PC-3 (cell line): Measurements from ENCODE around the gene ST7. TPM values are rescaled to one million over a fixed set of nuclear protein-coding genes. Genes with fewer than 3 reads are reported as not detected.
A peak's percentile ranks its signal among the peaks of the same experiment; 100 is the strongest.

ENCODE experiments used
- ATAC-seq: fragments of 200-7000 bp; cut with Tn5 transposase; 2 replicates; pipeline ENCODE4 v1.9.1; 2020; ENCODE audit warnings: mild to moderate bottlenecking, moderate library complexity
- BruUV-seq: library from RNA; stranded (reverse); fragments of 400-500 nt; replicated peaks from 2 replicates; lab custom pipeline; 2021; lab: Mats Ljungman, UMichigan
- CTCF ChIA-PET: fragments of 300-600 bp; sonication (Branson Sonifier 250); formaldehyde crosslinking; loops from one replicate; lab custom pipeline; 2022; ENCODE audit warnings: antibody characterized with exemption; lab: Charles Lee
- POLR2A ChIA-PET: fragments of 300-600 bp; sonication (Branson Sonifier 250); formaldehyde crosslinking; loops from one replicate; lab custom pipeline; 2022; ENCODE audit warnings: antibody characterized with exemption; ENCODE audit not compliant: unreplicated experiment; lab: Charles Lee
- DNase-seq: peaks from one replicate; pipeline ENCODE4 v3.0.0-alpha.2; 2015
- H2AFZ ChIP-seq: fragments of 300-600 bp; sonication (generic); 2 replicates; pipeline ENCODE4 v1.6.0; 2016; ENCODE audit warnings: antibody characterized with exemption, low read length
- H3F3A ChIP-seq: fragments of 300-600 bp; sonication (generic); one replicate; pipeline ENCODE4 v1.6.0; 2017; ENCODE audit warnings: antibody characterized with exemption, low read length, control low read depth, mild to moderate bottlenecking; ENCODE audit not compliant: unreplicated experiment
- H3K27ac ChIP-seq: fragments of 300-600 bp; sonication (generic); 2 replicates; pipeline ENCODE4 v1.5.1; 2016; ENCODE audit warnings: mild to moderate bottlenecking, low read length
- H3K27me3 ChIP-seq: fragments of 300-600 bp; sonication (generic); 2 replicates; pipeline ENCODE4 v1.6.1; 2016; ENCODE audit warnings: low read length, mixed read lengths
- H3K36me3 ChIP-seq: fragments of 300-600 bp; sonication (generic); 2 replicates; pipeline ENCODE4 v1.6.1; 2016; ENCODE audit warnings: low read depth, mixed run types, low read length, mixed read lengths
- H3K4me1 ChIP-seq: fragments of 300-600 bp; sonication (generic); 2 replicates; pipeline ENCODE4 v1.5.1; 2016; ENCODE audit warnings: low read length; ENCODE audit not compliant: insufficient read depth
- H3K4me2 ChIP-seq: fragments of 300-600 bp; sonication (generic); 2 replicates; pipeline ENCODE4 v1.6.0; 2016; ENCODE audit warnings: low read length
- H3K4me3 ChIP-seq: fragments of 300-600 bp; sonication (generic); 2 replicates; pipeline ENCODE4 v1.5.1; 2016; ENCODE audit warnings: mild to moderate bottlenecking, low read length, mixed read lengths
- H3K79me2 ChIP-seq: fragments of 300-600 bp; sonication (generic); 2 replicates; pipeline ENCODE4 v1.6.1; 2017; ENCODE audit warnings: low read length, mixed read lengths
- H3K9ac ChIP-seq: fragments of 300-600 bp; sonication (generic); 2 replicates; pipeline ENCODE4 v1.6.0; 2016; ENCODE audit warnings: mild to moderate bottlenecking, low read length
- H3K9me2 ChIP-seq: fragments of 300-600 bp; sonication (generic); replicated peaks from 2 replicates; pipeline ENCODE4 v1.6.1; 2016; ENCODE audit warnings: mixed run types, low read length, mixed read lengths
- H3K9me3 ChIP-seq: fragments of 300-600 bp; sonication (generic); 2 replicates; pipeline ENCODE4 v1.6.1; 2016; ENCODE audit warnings: low read length, mixed read lengths
- H4K20me1 ChIP-seq: fragments of 300-600 bp; sonication (generic); 2 replicates; pipeline ENCODE4 v1.6.1; 2016; ENCODE audit warnings: low read length, mixed read lengths
- CTCF ChIP-seq: fragments of 300-600 bp; sonication (generic); conservative IDR thresholded peaks from 2 replicates; pipeline ENCODE4 v1.5.1; 2017; ENCODE audit warnings: antibody characterized with exemption, low read depth, mild to moderate bottlenecking, low read length
- EZH2 ChIP-seq: fragments of 300-600 bp; sonication (generic); IDR thresholded peaks from one replicate; pipeline ENCODE4 v1.6.1; 2017; ENCODE audit warnings: antibody characterized with exemption, mild to moderate bottlenecking, low read length; ENCODE audit not compliant: unreplicated experiment
- EZH2phosphoT487 ChIP-seq: fragments of 300-600 bp; sonication (generic); IDR thresholded peaks from 2 replicates; pipeline ENCODE4 v1.6.1; 2018; ENCODE audit warnings: mild to moderate bottlenecking, antibody characterized with exemption, low read length, borderline replicate concordance
- intact Hi-C: fragments of 100-400 bp; cut with micrococcal nuclease; formaldehyde crosslinking; loops from 2 replicates; pipeline ENCODE4 v1.9.0; 2023
- total RNA-seq: library from RNA; depleted of rRNA; stranded (reverse); fragments of >200 nt; gene quantifications from 2 replicates; pipeline ENCODE4 v1.2.3, GENCODE V29; 2014

Gene ST7
- total RNA-seq, 1 experiment from 2014 or later = 19.7 TPM

DNA sequence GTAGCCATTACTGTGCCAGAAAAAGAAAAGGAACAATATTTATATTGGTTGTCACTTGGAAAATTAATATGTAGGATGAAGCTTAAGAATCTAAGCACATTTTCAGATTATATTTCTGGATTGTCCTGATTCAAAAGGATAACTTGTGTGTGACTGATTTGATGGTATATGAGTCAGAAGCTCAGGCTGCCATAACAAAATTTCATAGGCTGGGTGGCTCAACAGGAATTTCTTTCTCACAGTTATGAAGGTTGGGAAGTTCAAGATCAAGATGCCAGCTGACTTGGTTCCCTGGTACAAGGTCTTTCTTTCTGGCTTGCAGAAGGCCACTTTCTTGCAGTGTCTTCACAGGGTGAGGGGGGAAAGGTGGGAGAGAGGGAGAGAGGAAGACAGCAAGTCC lies 108.5 kb downstream of the ST7 start:
- no TSS peak for BruUV-seq
- intact Hi-C loops = no loop called here
- Histone ChIP-seq H3K36me3 (no peaks in the 10 kb centered on the region), H3K4me1 (peaks cover 9% of the 10 kb centered on the region), H3K4me3 (no peak overlapping the region), H3F3A (no peaks in the 10 kb centered on the region), H2AFZ (no peak overlapping the region), H4K20me1 (no peaks in the 10 kb centered on the region), H3K4me2 (peak overlapping the region; percentile 8; the same call in 1 of the 2 replicates), H3K27me3 (no peaks in the 10 kb centered on the region), H3K79me2 (no peaks in the 10 kb centered on the region), H3K9me3 (no peaks in the 10 kb centered on the region), H3K27ac (peak overlapping the region; percentile 49), H3K9me2 (no peaks in the 10 kb centered on the region), H3K9ac (no peak overlapping the region)
- ChIA-PET CTCF (no interaction called here), POLR2A (no interaction called here)
- DNase-seq (peak; percentile 54), ATAC-seq (peak; percentile 71)
- TF ChIP-seq EZH2 = no peak
- no peak for TF ChIP-seq CTCF
- no peak for TF ChIP-seq EZH2phosphoT487

- TF ChIP-seq CTCF (no peak), EZH2 (no peak), EZH2phosphoT487 (no peak)
- ATAC-seq (peak; percentile 73), DNase-seq (peak; percentile 47)
- Histone ChIP-seq H3F3A (no peaks in the 10 kb centered on the region), H3K4me1 (peaks cover 9% of the 10 kb centered on the region), H3K4me2 (peak overlapping the region; percentile 8; the same call in 1 of the 2 replicates), H3K79me2 (no peaks in the 10 kb centered on the region), H3K9ac (no peak overlapping the region), H3K4me3 (no peak overlapping the region), H3K9me2 (no peaks in the 10 kb centered on the region), H3K36me3 (no peaks in the 10 kb centered on the region), H3K27ac (peak overlapping the region; percentile 49), H3K9me3 (no peaks in the 10 kb centered on the region), H3K27me3 (no peaks in the 10 kb centered on the region), H4K20me1 (no peaks in the 10 kb centered on the region), H2AFZ (no peak overlapping the region)
- BruUV-seq = no TSS peak
- intact Hi-C loops = no loop called here
- ChIA-PET CTCF (no interaction called here), POLR2A (interaction anchor here (0.6 to 0.7 kb wide), 2 partner anchors 11 to 890 kb away, joined by 3 read pairs; no protein-coding TSS in a partner anchor)
These were observed 109.0 kb downstream of the ST7 start for GRCh38 chr7:117062300-117062699.

DNA sequence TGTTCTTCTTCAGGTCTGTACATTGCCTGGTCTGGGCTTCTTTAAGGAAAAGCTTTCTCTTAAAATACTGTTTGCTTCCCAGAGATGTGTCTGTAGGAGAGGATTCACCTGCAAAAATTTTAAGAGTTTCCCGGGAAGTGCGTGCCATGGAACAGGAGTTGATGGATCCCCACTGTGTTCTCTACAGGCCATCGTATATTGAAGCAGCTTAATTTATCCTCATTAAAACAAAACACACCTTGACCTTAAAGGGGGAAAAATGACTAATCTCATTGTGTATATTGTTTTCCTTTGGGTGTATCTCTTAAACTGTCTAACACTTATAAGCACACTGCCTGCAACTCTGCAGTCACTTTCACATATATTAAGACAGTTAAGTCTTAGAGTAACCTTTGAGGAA lies 111.4 kb downstream of the ST7 start:
- TF ChIP-seq CTCF (no peak), EZH2phosphoT487 (no peak), EZH2 (no peak)
- Histone ChIP-seq H3K27me3 (no peaks in the 10 kb centered on the region), H3K79me2 (no peaks in the 10 kb centered on the region), H3K4me1 (peaks cover 9% of the 10 kb centered on the region), H3K9ac (no peak overlapping the region), H3K9me2 (no peaks in the 10 kb centered on the region), H4K20me1 (no peaks in the 10 kb centered on the region), H3K4me2 (no peak overlapping the region), H3K9me3 (no peaks in the 10 kb centered on the region), H2AFZ (no peak overlapping the region), H3K27ac (no peak overlapping the region), H3K36me3 (no peaks in the 10 kb centered on the region), H3F3A (no peaks in the 10 kb centered on the region), H3K4me3 (no peak overlapping the region)
- POLR2A ChIA-PET = no interaction called here
- DNase-seq (no peak), ATAC-seq (no peak)
- no TSS peak for BruUV-seq
- intact Hi-C loops = no loop called here
- CTCF ChIA-PET = no interaction called here
